Measurements from ENCODE around the gene ATP2C2. TPM values are rescaled to one million over a fixed set of nuclear protein-coding genes. Genes with fewer than 3 reads are reported as not detected.

The ATP2C2 gene
- total and polyA plus RNA-seq, 9 of the 15 experiments (the other 6 are each of a cell fraction or from before 2014, with no cell fraction given) = 0.75 TPM; not detected in 8

DNA sequence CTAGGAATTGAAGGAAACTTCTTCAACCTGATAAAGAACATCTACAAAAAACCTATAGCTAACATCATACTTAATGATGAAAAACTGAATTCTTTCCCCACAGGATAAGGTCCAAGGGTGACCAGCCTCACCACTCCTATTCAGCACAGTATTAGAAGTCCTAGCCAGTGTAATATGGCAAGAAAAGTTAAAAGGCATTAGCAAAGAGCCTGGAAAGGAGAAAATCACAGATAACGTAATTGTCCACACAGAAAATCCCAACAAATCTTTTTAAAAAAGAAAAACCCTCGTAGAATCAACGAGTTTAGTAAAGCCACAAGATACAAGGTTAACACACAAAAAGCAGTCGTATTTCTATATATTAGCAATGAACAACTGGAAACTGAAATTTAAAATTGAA is 98.4 kb downstream of the ATP2C2 start:
- Histone ChIP-seq H3K9me1 (ENCODE audit: control insufficient read depth, insufficient read depth, low read length) (no peaks in the 10 kb centered on the region), H3K79me2 (ENCODE audit: control insufficient read depth, insufficient read depth, low read length) (no peaks in the 10 kb centered on the region), H3K4me1 (replicated peaks in 1 of 2; ENCODE audit: control insufficient read depth in 2 of 2, insufficient read depth in 2 of 2, low read length in 2 of 2) (peaks cover 0 to 11% of the 10 kb centered on the region in 2 experiments; a peak in 2 of 5 replicates), H2AFZ (ENCODE audit: low read depth, low read length) (no peak overlapping the region), H3K27ac (ENCODE audit: extremely low read depth, low read depth, low read length) (no peak overlapping the region), H3K27me3 (ENCODE audit: control insufficient read depth in 2 of 2, insufficient read depth in 2 of 2, low read length in 2 of 2) (peaks cover 16 to 30% of the 10 kb centered on the region in 2 experiments), H3K4me2 (ENCODE audit: insufficient read depth, low read length) (no peak overlapping the region), H3K4me3 (no peak overlapping the region), H3K36me3 (ENCODE audit: control insufficient read depth, insufficient read depth, low read length) (no peaks in the 10 kb centered on the region), H3K9ac (ENCODE audit: insufficient read depth in 1 of 2, low read depth in 2 of 2, low read length in 2 of 2) (no peak overlapping the region), H4K20me1 (replicated peaks; ENCODE audit: control insufficient read depth, insufficient read depth, low read length) (no peaks in the 10 kb centered on the region; the same call in 1 of the 2 replicates), H3K9me3 (replicated peaks; ENCODE audit: control insufficient read depth, insufficient read depth, low read depth, low read length) (peaks cover 4% of the 10 kb centered on the region; the same call in 1 of the 2 replicates)
- ATAC-seq (no peak), FAIRE-seq (no peak), DNase-seq (ENCODE audit: extremely low read depth in 1 of 4, low spot score in 3 of 4) (no peak)
- WGBS (ENCODE audit: insufficient coverage, low coverage, missing lambda C conversion rate) = under 1% methylated on average over 4 of the region's 4 CpGs
- CTCF ChIA-PET (ENCODE audit: low intra/inter-chr PET ratio) = no interaction called here
- TF ChIP-seq, protein P1, sequence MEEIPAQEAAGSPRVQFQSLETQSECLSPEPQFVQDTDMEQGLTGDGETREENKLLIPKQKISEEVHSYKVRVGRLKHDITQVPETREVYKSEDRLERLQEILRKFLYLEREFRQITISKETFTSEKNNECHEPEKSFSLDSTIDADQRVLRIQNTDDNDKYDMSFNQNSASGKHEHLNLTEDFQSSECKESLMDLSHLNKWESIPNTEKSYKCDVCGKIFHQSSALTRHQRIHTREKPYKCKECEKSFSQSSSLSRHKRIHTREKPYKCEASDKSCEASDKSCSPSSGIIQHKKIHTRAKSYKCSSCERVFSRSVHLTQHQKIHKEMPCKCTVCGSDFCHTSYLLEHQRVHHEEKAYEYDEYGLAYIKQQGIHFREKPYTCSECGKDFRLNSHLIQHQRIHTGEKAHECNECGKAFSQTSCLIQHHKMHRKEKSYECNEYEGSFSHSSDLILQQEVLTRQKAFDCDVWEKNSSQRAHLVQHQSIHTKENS (CRISPR knock-in tag; IDR thresholded peaks at IDR 0.05) = no peak
- TF ChIP-seq, protein P2, sequence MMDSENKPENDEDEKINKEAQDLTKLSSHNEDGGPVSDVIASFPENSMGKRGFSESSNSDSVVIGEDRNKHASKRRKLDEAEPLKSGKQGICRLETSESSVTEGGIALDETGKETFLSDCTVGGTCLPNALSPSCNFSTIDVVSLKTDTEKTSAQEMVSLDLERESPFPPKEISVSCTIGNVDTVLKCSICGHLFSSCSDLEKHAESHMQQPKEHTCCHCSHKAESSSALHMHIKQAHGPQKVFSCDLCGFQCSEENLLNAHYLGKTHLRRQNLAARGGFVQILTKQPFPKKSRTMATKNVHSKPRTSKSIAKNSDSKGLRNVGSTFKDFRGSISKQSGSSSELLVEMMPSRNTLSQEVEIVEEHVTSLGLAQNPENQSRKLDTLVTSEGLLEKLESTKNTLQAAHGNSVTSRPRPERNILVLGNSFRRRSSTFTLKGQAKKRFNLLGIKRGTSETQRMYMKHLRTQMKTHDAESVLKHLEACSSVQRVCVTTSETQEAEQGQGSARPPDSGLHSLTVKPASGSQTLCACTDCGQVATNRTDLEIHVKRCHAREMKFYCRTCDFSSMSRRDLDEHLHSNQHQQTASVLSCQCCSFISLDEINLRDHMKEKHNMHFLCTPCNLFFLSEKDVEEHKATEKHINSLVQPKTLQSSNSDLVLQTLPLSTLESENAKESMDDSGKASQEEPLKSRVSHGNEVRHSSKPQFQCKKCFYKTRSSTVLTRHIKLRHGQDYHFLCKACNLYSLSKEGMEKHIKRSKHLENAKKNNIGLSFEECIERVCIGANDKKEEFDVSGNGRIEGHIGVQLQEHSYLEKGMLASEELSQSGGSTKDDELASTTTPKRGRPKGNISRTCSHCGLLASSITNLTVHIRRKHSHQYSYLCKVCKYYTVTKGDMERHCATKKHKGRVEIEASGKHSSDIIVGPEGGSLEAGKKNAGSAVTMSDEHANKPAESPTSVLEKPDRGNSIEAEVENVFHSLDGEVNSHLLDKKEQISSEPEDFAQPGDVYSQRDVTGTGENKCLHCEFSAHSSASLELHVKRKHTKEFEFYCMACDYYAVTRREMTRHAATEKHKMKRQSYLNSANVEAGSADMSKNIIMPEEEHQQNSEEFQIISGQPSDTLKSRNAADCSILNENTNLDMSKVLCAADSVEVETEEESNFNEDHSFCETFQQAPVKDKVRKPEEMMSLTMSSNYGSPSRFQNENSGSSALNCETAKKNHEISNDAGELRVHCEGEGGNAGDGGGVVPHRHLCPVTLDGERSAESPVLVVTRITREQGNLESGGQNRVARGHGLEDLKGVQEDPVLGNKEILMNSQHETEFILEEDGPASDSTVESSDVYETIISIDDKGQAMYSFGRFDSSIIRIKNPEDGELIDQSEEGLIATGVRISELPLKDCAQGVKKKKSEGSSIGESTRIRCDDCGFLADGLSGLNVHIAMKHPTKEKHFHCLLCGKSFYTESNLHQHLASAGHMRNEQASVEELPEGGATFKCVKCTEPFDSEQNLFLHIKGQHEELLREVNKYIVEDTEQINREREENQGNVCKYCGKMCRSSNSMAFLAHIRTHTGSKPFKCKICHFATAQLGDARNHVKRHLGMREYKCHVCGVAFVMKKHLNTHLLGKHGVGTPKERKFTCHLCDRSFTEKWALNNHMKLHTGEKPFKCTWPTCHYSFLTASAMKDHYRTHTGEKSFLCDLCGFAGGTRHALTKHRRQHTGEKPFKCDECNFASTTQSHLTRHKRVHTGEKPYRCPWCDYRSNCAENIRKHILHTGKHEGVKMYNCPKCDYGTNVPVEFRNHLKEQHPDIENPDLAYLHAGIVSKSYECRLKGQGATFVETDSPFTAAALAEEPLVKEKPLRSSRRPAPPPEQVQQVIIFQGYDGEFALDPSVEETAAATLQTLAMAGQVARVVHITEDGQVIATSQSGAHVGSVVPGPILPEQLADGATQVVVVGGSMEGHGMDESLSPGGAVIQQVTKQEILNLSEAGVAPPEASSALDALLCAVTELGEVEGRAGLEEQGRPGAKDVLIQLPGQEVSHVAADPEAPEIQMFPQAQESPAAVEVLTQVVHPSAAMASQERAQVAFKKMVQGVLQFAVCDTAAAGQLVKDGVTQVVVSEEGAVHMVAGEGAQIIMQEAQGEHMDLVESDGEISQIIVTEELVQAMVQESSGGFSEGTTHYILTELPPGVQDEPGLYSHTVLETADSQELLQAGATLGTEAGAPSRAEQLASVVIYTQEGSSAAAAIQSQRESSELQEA (IDR thresholded peaks at IDR 0.05; ENCODE audit: low read depth) = no peak
- TF ChIP-seq TRIM24 (IDR thresholded peaks at IDR 0.05) (no peak), RB1 (IDR thresholded peaks at IDR 0.05; ENCODE audit: low read depth) (no peak), CBX3 (IDR thresholded peaks at IDR 0.05; ENCODE audit: borderline replicate concordance in 1 of 2, low read length in 2 of 2) (0 out of 3 replicates have a peak, but pooled peaks of 1 of the 2 experiments have one; percentile 50), SLC30A9 (CRISPR knock-in tag; IDR thresholded peaks at IDR 0.05) (no peak)
- TF ChIP-seq, protein P3, sequence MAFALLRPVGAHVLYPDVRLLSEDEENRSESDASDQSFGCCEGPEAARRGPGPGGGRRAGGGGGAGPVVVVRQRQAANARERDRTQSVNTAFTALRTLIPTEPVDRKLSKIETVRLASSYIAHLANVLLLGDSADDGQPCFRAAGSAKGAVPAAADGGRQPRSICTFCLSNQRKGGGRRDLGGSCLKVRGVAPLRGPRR (CRISPR knock-in tag; IDR thresholded peaks at IDR 0.05) = no peak
- TF ChIP-seq, protein P4, sequence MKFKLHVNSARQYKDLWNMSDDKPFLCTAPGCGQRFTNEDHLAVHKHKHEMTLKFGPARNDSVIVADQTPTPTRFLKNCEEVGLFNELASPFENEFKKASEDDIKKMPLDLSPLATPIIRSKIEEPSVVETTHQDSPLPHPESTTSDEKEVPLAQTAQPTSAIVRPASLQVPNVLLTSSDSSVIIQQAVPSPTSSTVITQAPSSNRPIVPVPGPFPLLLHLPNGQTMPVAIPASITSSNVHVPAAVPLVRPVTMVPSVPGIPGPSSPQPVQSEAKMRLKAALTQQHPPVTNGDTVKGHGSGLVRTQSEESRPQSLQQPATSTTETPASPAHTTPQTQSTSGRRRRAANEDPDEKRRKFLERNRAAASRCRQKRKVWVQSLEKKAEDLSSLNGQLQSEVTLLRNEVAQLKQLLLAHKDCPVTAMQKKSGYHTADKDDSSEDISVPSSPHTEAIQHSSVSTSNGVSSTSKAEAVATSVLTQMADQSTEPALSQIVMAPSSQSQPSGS (CRISPR knock-in tag; IDR thresholded peaks at IDR 0.05) = no peak
- intact Hi-C loops (cut with micrococcal nuclease) = no loop called here
- no TSS peak for BruUV-seq (replicated peaks)
- in situ Hi-C loops (cut with MboI) = no loop called here
- POLR2A ChIA-PET = no interaction called here

All from K562 (cell line).